CD14-positive monocyte (primary cell): ENCODE results near the gene PDCD7. TPM values are rescaled to one million over a fixed set of nuclear protein-coding genes. Genes with fewer than 3 reads are reported as not detected.

Experiments used
- DNase-seq, 3 donors: peaks; one replicate each; pipeline ENCODE4 v3.0.0-alpha.2; 2011 to 2022
- H2AFZ ChIP-seq: 2 replicates; pipeline ENCODE4 v1.6.0; 2012; ENCODE audit warnings: mild to moderate bottlenecking, low read depth, low read length, inconsistent platforms; ENCODE audit not compliant: insufficient read depth, poor library complexity, severe bottlenecking
- H3K27ac ChIP-seq, 2 donors: 1 replicate in 1 of 2; 2 replicates in 1 of 2; pipeline ENCODE4 v1.5.1; 2012 to 2013; ENCODE audit warnings: low read length in 2 of 2, control low read depth in 1 of 2, inconsistent platforms in 1 of 2, low read depth in 1 of 2, mild to moderate bottlenecking in 1 of 2
- H3K27me3 ChIP-seq, 2 donors: one replicate each; pipeline versions ENCODE4 v1.6.0 to v1.6.1; 2011 to 2013; ENCODE audit warnings: low read length in 2 of 2; ENCODE audit not compliant: control insufficient read depth in 2 of 2, insufficient read depth in 2 of 2
- H3K36me3 ChIP-seq, 2 donors: replicated peaks in 1 of 2; 1 replicate in 1 of 2; 2 replicates in 1 of 2; pipeline versions ENCODE4 v1.5.1 to v1.6.1; 2012 to 2013; ENCODE audit warnings: low read length in 2 of 2, control low read depth in 1 of 2, inconsistent platforms in 1 of 2, mild to moderate bottlenecking in 1 of 2; ENCODE audit not compliant: insufficient read depth in 2 of 2, control insufficient read depth in 1 of 2
- H3K4me1 ChIP-seq, 2 donors: 1 replicate in 1 of 2; 2 replicates in 1 of 2; pipeline versions ENCODE4 v1.5.1 to v1.6.1; 2012 to 2013; ENCODE audit warnings: low read length in 2 of 2, control low read depth in 1 of 2, inconsistent platforms in 1 of 2, mild to moderate bottlenecking in 1 of 2, moderate library complexity in 1 of 2; ENCODE audit not compliant: insufficient read depth in 2 of 2, control insufficient read depth in 1 of 2
- H3K4me2 ChIP-seq: replicated peaks from 2 replicates; pipeline ENCODE3; 2012; ENCODE audit warnings: low read length, moderate library complexity, mild to moderate bottlenecking; ENCODE audit not compliant: poor library complexity, severe bottlenecking; ENCODE audit errors: extremely low read depth
- H3K4me3 ChIP-seq, 3 experiments: fragments of 200-600 bp in 1 of 3; sonication (generic) in 1 of 3; replicated peaks in 1 of 3; 1 replicate in 2 of 3; 2 replicates in 1 of 3; pipeline ENCODE4 v1.5.1; 2011 to 2013; ENCODE audit warnings: low read length in 3 of 3, mild to moderate bottlenecking in 3 of 3, control low read depth in 2 of 3, low read depth in 2 of 3, inconsistent platforms in 1 of 3, moderate library complexity in 1 of 3
- H3K79me2 ChIP-seq: 2 replicates; pipeline ENCODE4 v1.6.0; 2012; ENCODE audit warnings: mild to moderate bottlenecking, control low read depth, inconsistent platforms, low read length, moderate library complexity; ENCODE audit not compliant: insufficient read depth
- H3K9ac ChIP-seq: 2 replicates; pipeline ENCODE4 v1.6.0; 2017; ENCODE audit warnings: low read length, mild to moderate bottlenecking; ENCODE audit not compliant: insufficient read depth, poor library complexity, severe bottlenecking
- H3K9me3 ChIP-seq, 2 donors: replicated peaks in 1 of 2; 1 replicate in 1 of 2; 2 replicates in 1 of 2; pipeline versions ENCODE4 v1.5.1 to v1.6.1; 2012 to 2013; ENCODE audit warnings: low read length in 2 of 2, control low read depth in 1 of 2; ENCODE audit not compliant: control insufficient read depth in 1 of 2, insufficient read depth in 1 of 2
- H4K20me1 ChIP-seq: 2 replicates; pipeline ENCODE4 v1.6.0; 2012; ENCODE audit warnings: mild to moderate bottlenecking, low read length, control low read depth, moderate library complexity; ENCODE audit not compliant: insufficient read depth
- H3K27ac Mint-ChIP-seq, 7 donors: one replicate each; pipeline ENCODE4 v1.8.0; 2020; ENCODE audit warnings: mild to moderate bottlenecking in 7 of 7, mixed read lengths in 7 of 7, moderate library complexity in 6 of 7, inconsistent platforms in 2 of 7
- H3K27me3 Mint-ChIP-seq, 3 donors: one replicate each; pipeline ENCODE4 v1.8.0; 2021 to 2022; ENCODE audit warnings: low read depth in 3 of 3, mild to moderate bottlenecking in 3 of 3, mixed read lengths in 3 of 3, moderate library complexity in 3 of 3, inconsistent platforms in 1 of 3
- H3K36me3 Mint-ChIP-seq, 2 donors: one replicate each; pipeline ENCODE4 v1.8.0; 2020; ENCODE audit warnings: mixed read lengths in 2 of 2, inconsistent platforms in 1 of 2, mild to moderate bottlenecking in 1 of 2
- H3K4me1 Mint-ChIP-seq: one replicate; pipeline ENCODE4 v1.8.0; 2020; ENCODE audit warnings: mild to moderate bottlenecking, mixed read lengths
- H3K4me3 Mint-ChIP-seq, 2 donors: one replicate each; pipeline ENCODE4 v1.8.0; 2020; ENCODE audit warnings: mild to moderate bottlenecking in 2 of 2, mixed read lengths in 2 of 2, moderate library complexity in 1 of 2
- H3K9me3 Mint-ChIP-seq, 7 donors: one replicate each; pipeline ENCODE4 v1.8.0; 2020 to 2022; ENCODE audit warnings: mixed read lengths in 7 of 7, mild to moderate bottlenecking in 6 of 7, moderate library complexity in 6 of 7, inconsistent platforms in 2 of 7
- CTCF ChIP-seq: fragments of 200-600 bp; IDR thresholded peaks from one replicate; pipeline ENCODE4 v1.8.0; 2022; ENCODE audit warnings: antibody characterized with exemption, mild to moderate bottlenecking
- WGBS: methylation state at CpG from one replicate; pipeline ENCODE4 v1.1.5; 2013; ENCODE audit warnings: missing lambda C conversion rate; ENCODE audit not compliant: insufficient coverage; 5-methylcytosine and 5-hydroxymethylcytosine counted together
- intact Hi-C, 2 donors: fragments of 100-400 bp; cut with micrococcal nuclease; formaldehyde crosslinking; loops; one replicate each; pipeline versions ENCODE4 v1.15.0 to v1.15.1; 2023
- polyA plus RNA-seq, 3 donors: library from polyadenylated mRNA; depleted of rRNA in 1 of 3; unstranded in 2 of 3; stranded (reverse) in 1 of 3; fragments of 300-500 nt in 2 of 3; fragments of >200 nt in 1 of 3; fragmentation: Illumina TruSeq in 2 of 3; gene quantifications; 1 replicate in 2 of 3; 2 replicates in 1 of 3; pipeline ENCODE4 v1.2.3, GENCODE V29; 2012 to 2021

Gene PDCD7
- polyA plus RNA-seq, 3 donors, result 3.1 to 6.9 (median 4.7) TPM

- intact Hi-C loops, result loop anchor here in 1 of 2 donors (10.0 kb wide), 1 partner anchor 352 kb away; no protein-coding TSS in a partner anchor
- H3K27ac Mint-ChIP-seq, result peak overlapping the region in 1 of 7 donors; percentile 2
- 93% methylated on average over 5 of the region's 6 CpGs for WGBS
Observed at GRCh38 chr15:65086680-65087111, 46.9 kb downstream of the PDCD7 start.

GRCh38 chr15:65085990-65086679, 47.5 kb downstream of the PDCD7 start:
- peak; percentile 30 for TF ChIP-seq CTCF
- H3K4me1 ChIP-seq, result no peaks in the 10 kb centered on the region
- H3K79me2 ChIP-seq, result no peaks in the 10 kb centered on the region
- Mint-ChIP-seq H3K4me1 (peaks cover 8% of the 10 kb centered on the region), H3K27me3 (peaks cover 15 to 42% (median 21%) of the 10 kb centered on the region in 3 donors), H3K27ac (no peak overlapping the region), H3K9me3 (no peaks in the 10 kb centered on the region), H3K4me3 (no peak overlapping the region), H3K36me3 (no peaks in the 10 kb centered on the region)
- no peak for DNase-seq
- no peak overlapping the region for H3K4me2 ChIP-seq
- H3K27me3 ChIP-seq, result peaks cover 0 to 12% of the 10 kb centered on the region in 2 donors
- H3K27ac ChIP-seq, result no peak overlapping the region
- H3K9me3 ChIP-seq, result no peaks in the 10 kb centered on the region
- H4K20me1 ChIP-seq, result no peaks in the 10 kb centered on the region
- no peak overlapping the region for H3K4me3 ChIP-seq
- no peak overlapping the region for H3K9ac ChIP-seq
- no peak overlapping the region for H2AFZ ChIP-seq
- 94% methylated on average over 5 of the region's 6 CpGs for WGBS
- H3K36me3 ChIP-seq, result no peaks in the 10 kb centered on the region
- intact Hi-C loops, result loop anchor here in 1 of 2 donors (10.0 kb wide), 1 partner anchor 351 kb away; no protein-coding TSS in a partner anchor

More at GRCh38 chr15:65086680-65087111, 46.9 kb downstream of the PDCD7 start:
- no peaks in the 10 kb centered on the region for H3K79me2 ChIP-seq
- no peaks in the 10 kb centered on the region for H3K36me3 ChIP-seq
- no peak overlapping the region for H3K4me3 ChIP-seq
- no peaks in the 10 kb centered on the region for H4K20me1 ChIP-seq
- H2AFZ ChIP-seq, result no peak overlapping the region
- H3K27me3 ChIP-seq, result peaks cover 0 to 12% of the 10 kb centered on the region in 2 donors
- H3K4me2 ChIP-seq, result no peak overlapping the region
- no peak overlapping the region for H3K27ac ChIP-seq
- no peak for DNase-seq
- Mint-ChIP-seq H3K9me3 (no peaks in the 10 kb centered on the region), H3K36me3 (no peaks in the 10 kb centered on the region), H3K4me1 (peaks cover 8% of the 10 kb centered on the region), H3K27me3 (peaks cover 13 to 40% (median 20%) of the 10 kb centered on the region in 3 donors), H3K4me3 (no peak overlapping the region)
- no peak for TF ChIP-seq CTCF
- no peaks in the 10 kb centered on the region for H3K4me1 ChIP-seq
- no peaks in the 10 kb centered on the region for H3K9me3 ChIP-seq
- no peak overlapping the region for H3K9ac ChIP-seq
